ENCODE data around the gene XRN2. TPM values are rescaled to one million over a fixed set of nuclear protein-coding genes. Genes with fewer than 3 reads are reported as not detected.

XRN2 gene
- total RNA-seq, 4 donors from 2014 or later: 25.2 to 61.2 (median 47.1) TPM

DNA sequence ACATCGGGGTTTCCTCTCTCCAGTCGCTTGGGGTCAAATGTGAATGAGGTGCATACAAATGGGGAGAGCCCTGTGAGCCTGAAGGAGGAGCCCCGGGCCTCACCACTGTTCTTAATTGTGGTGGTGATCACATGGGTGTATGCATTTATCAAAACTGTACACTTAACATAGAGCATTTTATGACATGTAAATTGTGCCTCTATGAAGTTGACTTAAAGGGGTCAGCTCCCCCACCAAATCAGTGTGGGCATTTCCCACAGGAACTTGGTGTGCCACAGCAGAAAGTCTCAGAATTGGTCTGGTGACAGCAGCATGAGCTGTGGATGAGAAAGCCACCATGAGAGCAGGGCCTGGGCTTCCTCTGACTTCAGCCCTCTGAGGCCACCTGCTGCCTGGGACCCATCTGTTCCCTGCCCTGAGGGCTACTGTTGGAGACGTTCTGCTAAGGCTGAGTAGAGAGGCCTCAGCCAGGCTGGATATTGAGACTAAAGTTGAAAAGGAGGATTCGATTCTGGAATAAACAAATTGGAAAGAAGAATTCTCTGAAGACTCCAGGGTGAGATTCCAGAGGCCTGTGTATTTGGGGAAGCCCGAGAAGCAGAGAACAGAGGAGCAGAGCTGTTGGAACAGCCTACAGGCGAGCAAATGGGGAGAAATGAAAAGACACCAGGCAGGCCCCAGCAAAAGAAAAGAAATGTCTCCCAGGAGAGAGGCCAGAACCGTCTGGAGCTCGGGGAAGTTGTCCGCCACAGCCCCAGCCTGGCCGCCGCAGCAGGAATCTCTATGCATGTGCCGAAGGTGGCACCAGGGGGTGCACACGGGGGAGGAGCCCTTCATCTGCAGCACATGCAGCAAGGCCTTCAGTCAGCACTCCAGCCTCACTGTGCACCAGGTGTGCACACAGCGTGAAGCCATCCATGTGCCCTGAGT lies 37.6 kb upstream of the XRN2 start:
- no peak for DNase-seq
- 63 to 71% methylated on average over 9 to 13 of the region's 15 CpGs for WGBS, 2 donors

DNA sequence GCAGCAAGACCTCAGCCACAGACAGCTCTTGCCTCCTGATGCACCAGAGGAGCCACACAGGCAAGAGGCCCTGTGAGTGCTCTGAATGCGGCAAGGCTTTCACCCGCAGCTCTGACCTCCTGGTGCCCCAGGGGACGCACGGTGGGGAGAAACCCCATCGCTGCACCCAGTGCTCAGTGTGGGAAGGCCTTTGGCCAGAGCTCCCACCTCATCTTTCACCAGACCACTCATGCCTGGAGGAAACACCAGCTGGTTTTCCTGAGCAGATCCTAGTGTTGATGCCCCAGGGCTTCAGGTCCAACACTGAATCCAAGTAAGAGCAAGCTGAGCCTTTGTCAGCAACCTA lies 37.0 kb upstream of the XRN2 start:
- Histone ChIP-seq H3K4me1 (no peaks in the 10 kb centered on the region), H3K4me3 (no peak overlapping the region), H3K36me3 (no peaks in the 10 kb centered on the region), H3K27ac (no peak overlapping the region), H3K27me3 (no peaks in the 10 kb centered on the region), H3K9me3 (peaks cover 0 to 7% (median 0%) of the 10 kb centered on the region in 3 donors)
- no peak for TF ChIP-seq POLR2A (IDR thresholded peaks at IDR 0.05)
- TF ChIP-seq, protein P1, sequence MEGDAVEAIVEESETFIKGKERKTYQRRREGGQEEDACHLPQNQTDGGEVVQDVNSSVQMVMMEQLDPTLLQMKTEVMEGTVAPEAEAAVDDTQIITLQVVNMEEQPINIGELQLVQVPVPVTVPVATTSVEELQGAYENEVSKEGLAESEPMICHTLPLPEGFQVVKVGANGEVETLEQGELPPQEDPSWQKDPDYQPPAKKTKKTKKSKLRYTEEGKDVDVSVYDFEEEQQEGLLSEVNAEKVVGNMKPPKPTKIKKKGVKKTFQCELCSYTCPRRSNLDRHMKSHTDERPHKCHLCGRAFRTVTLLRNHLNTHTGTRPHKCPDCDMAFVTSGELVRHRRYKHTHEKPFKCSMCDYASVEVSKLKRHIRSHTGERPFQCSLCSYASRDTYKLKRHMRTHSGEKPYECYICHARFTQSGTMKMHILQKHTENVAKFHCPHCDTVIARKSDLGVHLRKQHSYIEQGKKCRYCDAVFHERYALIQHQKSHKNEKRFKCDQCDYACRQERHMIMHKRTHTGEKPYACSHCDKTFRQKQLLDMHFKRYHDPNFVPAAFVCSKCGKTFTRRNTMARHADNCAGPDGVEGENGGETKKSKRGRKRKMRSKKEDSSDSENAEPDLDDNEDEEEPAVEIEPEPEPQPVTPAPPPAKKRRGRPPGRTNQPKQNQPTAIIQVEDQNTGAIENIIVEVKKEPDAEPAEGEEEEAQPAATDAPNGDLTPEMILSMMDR (IDR thresholded peaks at IDR 0.05): no peak
- WGBS, 2 donors: 88% methylated on average over 5 of the region's 5 CpGs; no CpG with 5 or more reads in 1 of the 2 donors
- DNase-seq: no peak
- intact Hi-C loops (cut with DNase I): no loop called here

More for the DNA sequence above, 37.6 kb upstream of the XRN2 start:
- TF ChIP-seq POLR2A (IDR thresholded peaks at IDR 0.05): no peak
- TF ChIP-seq, protein P1 (IDR thresholded peaks at IDR 0.05): no peak
- intact Hi-C loops (cut with DNase I): no loop called here
- H3K4me3 ChIP-seq: no peak overlapping the region
- H3K9me3 ChIP-seq: peaks cover 0 to 7% (median 0%) of the 10 kb centered on the region in 3 donors
- H3K36me3 ChIP-seq: no peaks in the 10 kb centered on the region
- H3K27me3 ChIP-seq: no peaks in the 10 kb centered on the region
- H3K27ac ChIP-seq: no peak overlapping the region
- H3K4me1 ChIP-seq: no peaks in the 10 kb centered on the region

DNA sequence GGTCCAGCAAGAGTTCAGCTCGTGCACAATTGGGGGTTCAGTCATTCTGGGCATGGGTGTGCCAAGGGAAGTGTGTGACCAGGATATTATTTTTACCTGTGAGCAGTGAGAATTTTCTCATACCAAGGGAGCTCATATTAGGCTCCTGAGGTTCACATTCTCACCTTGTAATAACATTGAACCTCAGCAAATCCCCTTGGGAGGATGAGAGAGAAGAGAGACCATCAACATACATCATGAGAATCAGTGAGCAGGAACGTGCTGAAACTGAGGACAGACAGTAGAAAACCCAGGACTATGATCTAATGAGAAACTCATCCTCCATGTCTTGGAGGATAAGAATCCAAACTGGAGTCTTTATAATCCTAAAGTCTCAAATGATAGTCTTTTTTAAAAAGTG lies 33.4 kb upstream of the XRN2 start:
- Histone ChIP-seq H3K27me3 (peaks cover 0 to 8% (median 0%) of the 10 kb centered on the region in 4 donors), H3K27ac (no peak overlapping the region), H3K9me3 (peaks cover 0 to 7% (median 0%) of the 10 kb centered on the region in 3 donors), H3K36me3 (no peaks in the 10 kb centered on the region), H3K4me3 (no peak overlapping the region), H3K4me1 (no peaks in the 10 kb centered on the region)
- intact Hi-C loops (cut with DNase I): no loop called here
- TF ChIP-seq, protein P1 (IDR thresholded peaks at IDR 0.05): no peak
- no peak for TF ChIP-seq POLR2A (IDR thresholded peaks at IDR 0.05)
- DNase-seq: no peak
- 35 to 54% methylated on average over 2 of the region's 2 CpGs for WGBS, 2 donors

DNA sequence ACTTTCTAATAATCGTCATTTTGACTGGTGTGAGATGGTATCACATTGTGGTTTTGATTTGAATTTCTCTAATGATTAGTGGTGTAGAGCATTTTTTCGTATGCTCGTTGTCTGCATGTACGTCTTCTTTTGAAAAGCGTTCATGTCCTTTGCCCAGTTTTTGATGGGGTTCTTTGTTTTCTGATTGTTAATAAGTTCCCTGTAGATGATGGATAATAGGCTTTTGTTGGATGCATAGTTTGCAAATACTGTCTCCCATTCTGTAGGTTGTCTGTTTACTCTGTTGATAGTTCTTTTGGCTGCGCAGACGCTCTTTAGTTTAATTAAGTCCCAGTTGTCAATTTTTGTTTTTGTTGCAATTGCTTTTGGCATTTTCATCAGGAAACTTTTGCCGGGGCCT lies 32.3 kb upstream of the XRN2 start:
- no peak for DNase-seq
- WGBS, 2 donors: 59 to 66% methylated on average over 8 of the region's 8 CpGs
- Histone ChIP-seq H3K36me3 (no peaks in the 10 kb centered on the region), H3K4me1 (no peaks in the 10 kb centered on the region), H3K4me3 (no peak overlapping the region), H3K27me3 (peaks cover 0 to 12% (median 0%) of the 10 kb centered on the region in 4 donors), H3K27ac (no peak overlapping the region), H3K9me3 (peaks cover 0 to 7% (median 0%) of the 10 kb centered on the region in 3 donors)
- no peak for TF ChIP-seq POLR2A (IDR thresholded peaks at IDR 0.05)
- TF ChIP-seq, protein P1 (IDR thresholded peaks at IDR 0.05): no peak
- intact Hi-C loops (cut with DNase I): no loop called here

DNA sequence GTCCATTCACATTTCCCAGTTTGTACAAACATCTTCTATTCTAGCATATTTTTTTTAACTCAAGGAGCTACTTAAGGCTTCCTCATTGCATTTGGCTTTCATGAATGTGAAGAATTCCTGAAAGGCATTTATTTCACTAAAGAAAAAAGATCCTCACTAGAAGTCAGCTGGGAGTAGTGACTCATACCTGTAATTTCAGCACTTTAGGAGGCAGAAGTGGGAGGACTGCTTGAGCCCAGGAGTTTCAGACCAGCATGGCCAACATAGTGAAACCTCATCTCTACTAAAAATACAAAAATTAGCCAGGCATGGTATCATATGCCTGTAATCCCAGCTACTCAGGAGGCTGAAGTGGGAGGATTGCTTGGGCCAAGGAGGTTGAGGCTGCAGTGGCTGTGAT lies 30.9 kb upstream of the XRN2 start:
- H3K4me1 ChIP-seq: no peaks in the 10 kb centered on the region
- peaks cover 0 to under 1% (median 0%) of the 10 kb centered on the region in 3 donors for H3K9me3 ChIP-seq
- TF ChIP-seq, protein P1 (IDR thresholded peaks at IDR 0.05): no peak
- no peak for TF ChIP-seq POLR2A (IDR thresholded peaks at IDR 0.05)
- H3K27ac ChIP-seq: no peak overlapping the region
- intact Hi-C loops (cut with DNase I): no loop called here
- no peak overlapping the region for H3K4me3 ChIP-seq
- H3K27me3 ChIP-seq: peaks cover 0 to 12% (median 0%) of the 10 kb centered on the region in 4 donors
- H3K36me3 ChIP-seq: no peaks in the 10 kb centered on the region
- no peak for DNase-seq

Data from esophagus squamous epithelium (tissue), 5 donors.